ENCODE results near the gene XXYLT1.
"Not testable (repeated sequence)": the region's sequence is repeated elsewhere in the genome, so short reads cannot be mapped to it uniquely, and the experiment has no call there.

The XXYLT1 gene

GRCh38 chr3:195204360-195205163 is 66.4 kb downstream of the XXYLT1 start:
- DNase-seq: no peak

- no peak for DNase-seq
Observed at GRCh38 chr3:195203606-195204005, 67.4 kb downstream of the XXYLT1 start.

- DNase-seq: no peak
Observed at GRCh38 chr3:195201295-195201694, 69.7 kb downstream of the XXYLT1 start.

- DNase-seq: no peak
Observed at GRCh38 chr3:195200010-195200822, 70.7 kb downstream of the XXYLT1 start.

- DNase-seq: no peak
Observed at GRCh38 chr3:195198426-195199346, 72.3 kb downstream of the XXYLT1 start.

GRCh38 chr3:195197765-195198425 is 73.1 kb downstream of the XXYLT1 start:
- no peak for DNase-seq

- no peak for DNase-seq
Observed at GRCh38 chr3:195196266-195196665, 74.7 kb downstream of the XXYLT1 start.

- no peak for DNase-seq
Observed at GRCh38 chr3:195195321-195196209, 75.4 kb downstream of the XXYLT1 start.

GRCh38 chr3:195194559-195195206 is 76.3 kb downstream of the XXYLT1 start:
- no peak for DNase-seq

GRCh38 chr3:195191580-195191979 is 79.4 kb downstream of the XXYLT1 start:
- no peak for DNase-seq

- no peak for DNase-seq
Observed at GRCh38 chr3:195189821-195190220, 81.1 kb downstream of the XXYLT1 start.

GRCh38 chr3:195188426-195188927 is 82.5 kb downstream of the XXYLT1 start:
- no peak for DNase-seq

GRCh38 chr3:195187609-195188425 is 83.1 kb downstream of the XXYLT1 start:
- DNase-seq: no peak

GRCh38 chr3:195186710-195187047 is 84.3 kb downstream of the XXYLT1 start:
- DNase-seq: not testable (repeated sequence)

GRCh38 chr3:195186041-195186709 is 84.8 kb downstream of the XXYLT1 start:
- no peak for DNase-seq

- no peak for DNase-seq
Observed at GRCh38 chr3:195185583-195185982, 85.4 kb downstream of the XXYLT1 start.

GRCh38 chr3:195184716-195185421 is 86.1 kb downstream of the XXYLT1 start:
- DNase-seq: no peak

- DNase-seq: no peak
Observed at GRCh38 chr3:195183071-195183776, 87.7 kb downstream of the XXYLT1 start.

Measured in activated CD4-positive, CD25-positive, alpha-beta regulatory T cell (primary cell).